HG02885 (cell line): Measurements from ENCODE around the gene CASD1.

Experiments
- ATAC-seq: cut with Tn5 transposase; IDR thresholded peaks from one replicate; pipeline ENCODE4 v1.9.1; 2021; ENCODE audit warnings: mild to moderate bottlenecking; ENCODE audit not compliant: unreplicated experiment, poor library complexity

The CASD1 gene

DNA sequence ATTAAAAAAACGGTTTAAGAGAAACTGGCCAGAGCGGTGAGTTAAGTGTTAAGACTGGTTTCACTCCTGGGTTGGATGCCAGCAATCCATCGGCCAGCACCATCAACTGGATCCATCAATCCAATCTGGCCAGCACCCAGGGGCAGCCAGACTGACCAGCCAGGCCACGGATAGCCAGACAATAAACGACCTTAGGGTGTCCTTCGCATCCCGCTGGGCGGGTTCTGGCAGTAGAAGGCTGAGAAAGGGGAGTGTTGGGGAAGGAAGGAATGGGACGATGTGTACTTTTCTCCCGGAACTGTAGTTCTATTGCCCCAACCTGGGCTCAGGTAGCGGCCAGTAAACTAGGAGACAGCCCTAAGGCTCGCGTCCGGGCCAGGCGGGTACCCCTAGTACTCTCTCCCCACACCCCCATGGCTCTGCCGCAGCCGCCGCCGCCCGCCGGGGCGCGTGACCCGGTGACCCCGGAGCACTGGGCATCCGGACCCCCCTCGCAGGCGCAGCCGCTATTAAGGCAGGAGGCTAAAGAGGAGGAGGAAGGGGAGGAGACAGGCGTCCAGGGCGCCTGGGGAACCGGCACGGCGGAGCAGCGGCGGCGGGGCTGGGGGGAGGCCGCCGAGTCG, at the start of gene CASD1:
Gene CASD1, plus strand, starts transcription at position 546 of the 623 bp plus-strand sequence. CDS start 276 bp downstream, outside the sequence.
- peak; percentile 70 for ATAC-seq

GRCh38 chr7:94466516-94466915, 43.1 kb upstream of the CASD1 start:
- no peak for ATAC-seq

GRCh38 chr7:94471604-94472003, 38.0 kb upstream of the CASD1 start:
- no peak for ATAC-seq

- ATAC-seq = no peak
These were observed 37.0 kb upstream of the CASD1 start for GRCh38 chr7:94472608-94473007.

GRCh38 chr7:94476251-94476840, 33.3 kb upstream of the CASD1 start:
- ATAC-seq = no peak

GRCh38 chr7:94477878-94478277, 31.7 kb upstream of the CASD1 start:
- no peak for ATAC-seq

DNA sequence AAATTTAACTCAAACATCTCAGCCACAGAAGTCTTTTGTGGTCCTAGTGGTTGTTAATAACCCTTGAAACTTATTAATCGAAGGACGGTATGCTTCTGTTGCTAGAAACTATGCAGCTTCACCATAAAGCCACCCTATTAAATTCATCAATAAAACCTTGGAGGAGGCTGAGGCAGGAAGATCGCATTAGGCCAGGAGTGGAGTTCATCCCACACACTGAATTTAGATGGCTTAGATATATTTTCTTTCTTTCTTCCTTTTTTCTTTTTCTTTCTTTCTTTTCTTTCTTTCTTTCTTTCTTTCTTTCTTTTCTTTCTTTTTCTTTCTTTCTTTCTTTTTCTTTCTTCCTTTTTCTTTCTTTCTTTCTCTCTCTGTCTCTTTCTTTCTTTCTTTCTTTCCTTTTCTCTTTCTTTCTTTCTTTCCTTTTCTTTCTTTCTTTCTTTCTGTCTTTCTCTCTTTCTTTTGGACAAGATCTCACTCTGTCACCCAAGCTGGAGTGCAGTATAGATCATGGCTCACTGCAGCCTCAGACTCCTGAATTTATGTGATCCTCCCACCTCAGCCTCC, 30.9 kb upstream of the CASD1 start:
- no peak for ATAC-seq

- no peak for ATAC-seq
These were observed 28.3 kb upstream of the CASD1 start for GRCh38 chr7:94481279-94481678.

DNA sequence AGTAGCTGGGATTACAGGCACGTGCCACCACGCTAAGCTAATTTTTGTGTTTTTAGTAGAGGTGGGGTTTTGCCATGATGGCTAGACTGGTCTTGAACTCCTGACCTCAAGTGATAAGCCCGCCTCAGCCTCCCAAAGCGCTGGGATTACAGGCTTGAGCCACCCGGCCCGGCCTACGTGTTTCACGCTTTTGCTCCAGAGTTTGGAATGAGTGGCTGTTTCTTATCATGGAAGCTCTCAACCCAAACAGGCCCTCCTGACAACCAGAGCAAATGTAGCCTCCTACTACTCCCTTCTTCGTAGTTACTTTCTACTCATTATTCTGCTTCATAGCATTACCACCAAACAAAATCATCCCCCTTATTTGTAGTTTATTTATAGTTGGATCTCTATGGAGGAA, 26.8 kb upstream of the CASD1 start:
- ATAC-seq = no peak

- no peak for ATAC-seq
These were observed 25.8 kb upstream of the CASD1 start for GRCh38 chr7:94483843-94484242.

GRCh38 chr7:94486216-94486615, 23.4 kb upstream of the CASD1 start:
- ATAC-seq = no peak

DNA sequence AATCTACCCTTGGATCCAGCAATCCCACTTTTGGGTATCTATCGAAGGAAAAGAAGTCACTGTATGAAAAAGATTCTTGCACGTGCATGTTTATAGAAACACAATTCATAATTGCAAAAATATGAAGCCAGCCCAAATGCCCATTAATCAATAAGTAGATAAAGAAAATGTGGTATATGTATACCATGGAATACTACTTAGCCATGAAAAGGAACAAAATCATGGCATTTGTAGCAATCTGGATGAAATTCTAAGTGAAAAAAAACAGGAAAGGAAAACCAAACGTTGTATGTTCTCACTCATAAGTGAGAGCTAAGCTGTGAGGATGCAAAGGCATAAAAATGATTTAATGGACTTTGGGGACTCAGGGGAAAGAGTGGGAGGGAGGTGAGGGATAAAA, 18.2 kb upstream of the CASD1 start:
- ATAC-seq = no peak

DNA sequence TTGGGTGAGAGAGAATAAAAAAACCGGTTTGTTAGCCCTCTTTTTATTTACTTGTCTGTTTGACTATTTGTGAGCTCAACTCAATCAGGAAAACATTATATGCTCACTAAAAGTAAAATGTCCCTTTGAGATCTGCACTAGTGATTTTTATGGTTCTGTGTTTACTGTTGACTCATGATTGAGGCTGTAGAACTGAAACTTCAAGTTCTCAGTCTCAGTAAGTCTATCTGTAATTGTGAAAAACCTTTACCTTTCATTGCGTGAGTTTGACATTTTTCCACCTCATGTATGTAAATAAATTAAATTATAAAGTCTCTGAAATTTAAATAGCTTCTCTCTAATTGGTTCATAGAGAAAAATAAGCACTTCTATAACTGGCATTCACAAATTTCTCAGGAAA, 17.0 kb upstream of the CASD1 start:
- ATAC-seq = peak; percentile 99

DNA sequence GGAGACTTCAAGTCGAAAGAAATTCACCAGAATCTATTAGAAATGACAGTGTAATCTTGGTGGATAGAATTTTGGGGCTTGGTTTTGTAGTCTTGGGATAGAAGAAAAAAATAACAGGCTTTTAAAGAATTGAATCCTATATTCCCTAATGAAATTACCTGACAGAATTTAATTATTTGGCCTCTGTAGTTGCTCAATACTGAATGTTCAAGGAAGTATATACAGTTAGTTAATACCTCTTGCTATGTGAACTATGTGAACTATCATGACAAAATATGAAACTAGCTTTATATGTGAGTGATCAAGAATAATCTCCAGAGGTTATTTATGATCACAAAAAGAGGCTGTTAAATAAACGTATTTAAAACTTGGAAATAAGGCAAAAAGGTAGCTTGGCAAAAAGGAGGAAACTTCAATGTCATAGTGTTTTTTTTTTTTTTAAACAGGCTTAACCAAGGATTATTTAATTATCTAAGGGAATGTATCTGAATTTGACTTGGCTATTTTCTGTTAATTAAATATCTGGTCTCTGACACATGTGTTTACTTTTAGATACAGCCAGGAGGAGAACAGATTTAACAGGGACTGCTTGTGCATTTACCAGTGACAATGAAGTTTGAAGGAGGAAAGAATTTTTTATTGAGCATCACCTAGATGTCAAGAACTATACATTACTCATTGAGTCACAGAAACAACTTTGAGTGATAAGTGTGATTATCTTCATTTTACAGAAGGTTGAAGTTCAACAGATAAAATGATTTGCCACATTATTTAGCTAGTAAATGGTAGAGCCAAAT, 11.5 kb upstream of the CASD1 start:
- no peak for ATAC-seq

DNA sequence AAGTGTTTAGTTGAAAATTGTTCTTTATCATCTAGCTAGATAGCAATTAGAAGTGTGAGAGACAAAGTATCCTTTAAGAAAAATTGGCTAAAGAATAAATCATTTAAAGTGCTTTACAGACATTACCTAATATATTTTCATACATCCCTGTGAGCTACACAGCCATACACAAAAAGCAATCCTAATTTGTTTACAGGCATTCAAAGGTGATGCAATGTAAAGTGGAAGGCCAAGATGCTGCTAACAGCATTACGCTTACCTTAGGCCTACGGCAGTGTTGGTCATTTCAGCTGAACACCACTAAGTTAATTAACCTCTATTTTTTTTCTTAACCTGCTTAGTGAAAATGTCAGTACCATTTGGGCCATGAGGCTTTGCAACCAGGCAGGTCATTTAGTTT, 10.7 kb upstream of the CASD1 start:
- no peak for ATAC-seq

GRCh38 chr7:94507462-94507861, 2.1 kb upstream of the CASD1 start:
- no peak for ATAC-seq

DNA sequence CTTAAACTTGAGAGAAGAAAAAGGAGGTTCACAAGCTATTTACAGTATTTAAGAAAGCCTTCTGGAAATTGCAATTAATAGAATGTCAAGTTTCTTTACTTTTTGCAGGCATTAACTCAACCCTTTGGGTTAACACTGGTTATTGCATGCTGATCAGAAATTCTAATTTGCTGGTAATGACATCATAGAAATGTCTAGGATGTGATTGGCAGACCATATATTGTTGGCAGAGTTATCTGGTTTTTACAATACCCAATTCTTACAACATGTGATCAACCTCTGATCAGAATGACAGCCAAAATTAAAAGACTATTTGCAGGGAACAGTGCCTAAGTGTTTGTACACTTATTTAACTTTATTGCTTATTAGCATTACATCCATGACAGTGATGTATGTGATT, 1.6 kb upstream of the CASD1 start:
- no peak for ATAC-seq

DNA sequence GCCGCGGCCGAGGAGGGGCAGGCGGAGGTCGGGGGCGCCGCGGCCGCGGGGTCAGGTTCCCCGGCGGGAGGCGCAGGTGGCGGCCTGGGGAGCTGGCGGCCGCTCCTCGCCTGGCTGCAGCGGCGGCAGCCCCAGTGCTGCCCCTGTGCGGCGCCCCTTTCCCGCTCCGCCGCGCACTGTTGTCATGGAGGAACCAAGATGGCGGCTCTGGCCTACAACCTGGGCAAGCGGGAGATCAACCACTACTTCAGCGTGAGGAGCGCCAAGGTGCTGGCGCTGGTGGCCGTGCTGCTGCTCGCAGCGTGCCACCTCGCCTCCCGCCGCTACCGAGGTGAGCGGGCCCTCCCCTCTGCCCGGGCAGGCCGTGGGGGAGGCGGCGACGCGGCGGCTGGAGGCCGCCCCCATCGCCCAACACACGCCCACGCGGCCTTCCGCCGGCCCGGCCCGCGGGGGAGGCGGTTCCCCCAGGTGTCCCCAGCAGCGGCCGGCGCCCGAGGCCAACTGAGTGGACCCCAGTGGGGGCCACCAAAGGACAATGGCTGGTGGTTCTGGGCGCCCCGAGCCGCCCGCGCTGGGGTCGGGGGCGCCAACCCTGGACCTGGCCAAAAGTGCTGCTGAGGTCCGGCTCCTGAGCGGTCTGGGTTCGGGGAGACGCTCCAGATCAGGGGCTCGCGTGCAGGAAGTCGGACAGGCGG, 425 bp downstream of the CASD1 start:
- peak; percentile 76 for ATAC-seq

GRCh38 chr7:94510582-94511496, 1.2 kb downstream of the CASD1 start:
- ATAC-seq = peak; percentile 16

GRCh38 chr7:94511718-94512117, 2.1 kb downstream of the CASD1 start:
- no peak for ATAC-seq
